DND-41 (cell line): ENCODE data around the gene CELF1.

ENCODE experiments used
- ATAC-seq: fragments of 200-7000 bp; cut with Tn5 transposase; 3 replicates; pipeline ENCODE4 v1.9.1; 2021; ENCODE audit warnings: low read depth; ENCODE audit not compliant: insufficient read depth
- DNase-seq: peaks from one replicate; pipeline ENCODE4 v3.0.0-alpha.2; 2020
- H2AFZ ChIP-seq: 2 replicates; pipeline ENCODE4 v1.6.0; 2012; ENCODE audit warnings: low read depth, low read length
- H3K27ac ChIP-seq: 2 replicates; pipeline ENCODE4 v1.5.1; 2012; ENCODE audit warnings: low read length, inconsistent platforms
- H3K27me3 ChIP-seq: fragments of 200-600 bp; sonication (generic); 2 replicates; pipeline ENCODE4 v1.6.0; 2012; ENCODE audit warnings: low read length, mild to moderate bottlenecking, inconsistent platforms; ENCODE audit not compliant: insufficient read depth, poor library complexity
- H3K36me3 ChIP-seq: 2 replicates; pipeline ENCODE4 v1.5.1; 2012; ENCODE audit warnings: low read length, inconsistent platforms; ENCODE audit not compliant: insufficient read depth
- H3K4me1 ChIP-seq: 2 replicates; pipeline ENCODE4 v1.5.1; 2012; ENCODE audit warnings: mild to moderate bottlenecking, low read length; ENCODE audit not compliant: insufficient read depth
- H3K4me2 ChIP-seq: 2 replicates; pipeline ENCODE4 v1.6.0; 2012; ENCODE audit warnings: mild to moderate bottlenecking, moderate library complexity, low read length, inconsistent platforms; ENCODE audit not compliant: insufficient read depth
- H3K4me3 ChIP-seq, 2 experiments: fragments of 200-600 bp in 1 of 2; shearing (Covaris generic) in 1 of 2; 2 replicates each; pipeline ENCODE4 v1.5.1; 2012 to 2016; ENCODE audit warnings: inconsistent platforms in 2 of 2, low read length in 2 of 2, mild to moderate bottlenecking in 2 of 2, low read depth in 1 of 2, moderate library complexity in 1 of 2
- H3K79me2 ChIP-seq: 2 replicates; pipeline ENCODE4 v1.6.0; 2012; ENCODE audit warnings: low read length, inconsistent platforms; ENCODE audit not compliant: insufficient read depth
- H3K9ac ChIP-seq: 2 replicates; pipeline ENCODE4 v1.6.0; 2012; ENCODE audit warnings: low read depth, mild to moderate bottlenecking, inconsistent platforms, low read length, moderate library complexity
- H3K9me3 ChIP-seq: 2 replicates; pipeline ENCODE4 v1.5.1; 2012; ENCODE audit warnings: low read length, moderate library complexity, mild to moderate bottlenecking, inconsistent platforms; ENCODE audit not compliant: insufficient read depth, severe bottlenecking
- H4K20me1 ChIP-seq: 2 replicates; pipeline ENCODE4 v1.6.0; 2012; ENCODE audit warnings: low read length; ENCODE audit not compliant: insufficient read depth
- EZH2 ChIP-seq: IDR thresholded peaks from 3 replicates; pipeline ENCODE4 v1.6.1; 2012; ENCODE audit warnings: borderline replicate concordance, low read depth, mild to moderate bottlenecking, moderate library complexity, low read length, inconsistent platforms; ENCODE audit not compliant: severe bottlenecking
- TF ChIP-seq, protein P1 (sequence below): IDR thresholded peaks from 2 replicates; pipeline ENCODE4 v1.5.1; 2012; ENCODE audit warnings: borderline replicate concordance, low read length, moderate library complexity, mild to moderate bottlenecking; ENCODE audit not compliant: poor library complexity, severe bottlenecking; ENCODE audit errors: extremely low read depth

The CELF1 gene

DNA sequence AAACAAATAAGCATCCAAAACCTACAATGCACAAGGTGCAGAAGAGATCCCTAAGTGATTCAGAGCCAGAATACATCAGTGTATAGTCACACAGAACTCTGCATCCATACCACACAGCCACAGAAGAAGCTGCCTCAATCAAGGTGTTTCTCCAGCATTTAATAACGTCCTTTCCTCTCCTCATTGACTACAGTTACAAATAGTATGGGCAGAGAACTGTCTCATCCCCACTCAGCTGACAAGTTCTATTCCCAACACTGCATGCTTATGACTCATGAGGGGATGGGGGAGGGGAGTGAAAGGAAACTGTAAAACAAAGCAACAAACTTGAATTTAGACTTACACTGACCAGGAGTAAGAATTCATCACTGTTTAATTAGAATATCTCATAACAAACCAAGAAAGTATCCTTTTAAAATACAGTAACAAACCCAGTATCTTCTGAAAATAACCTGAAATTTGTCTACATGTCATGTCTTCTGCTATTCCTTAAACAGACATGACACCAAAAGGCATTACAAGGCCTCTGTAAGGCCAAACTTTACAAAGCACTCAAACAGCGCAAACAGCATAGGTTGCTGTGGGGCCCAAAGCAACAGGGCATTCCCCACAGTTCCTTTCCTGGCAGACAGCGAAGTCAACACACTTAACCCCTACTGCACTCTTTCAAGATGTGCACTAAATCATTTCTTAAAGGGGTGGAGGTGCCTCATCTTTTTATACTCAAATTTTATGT, 29.3 kb downstream of the CELF1 start:
- TF ChIP-seq EZH2, result no peak
- TF ChIP-seq, protein P1, sequence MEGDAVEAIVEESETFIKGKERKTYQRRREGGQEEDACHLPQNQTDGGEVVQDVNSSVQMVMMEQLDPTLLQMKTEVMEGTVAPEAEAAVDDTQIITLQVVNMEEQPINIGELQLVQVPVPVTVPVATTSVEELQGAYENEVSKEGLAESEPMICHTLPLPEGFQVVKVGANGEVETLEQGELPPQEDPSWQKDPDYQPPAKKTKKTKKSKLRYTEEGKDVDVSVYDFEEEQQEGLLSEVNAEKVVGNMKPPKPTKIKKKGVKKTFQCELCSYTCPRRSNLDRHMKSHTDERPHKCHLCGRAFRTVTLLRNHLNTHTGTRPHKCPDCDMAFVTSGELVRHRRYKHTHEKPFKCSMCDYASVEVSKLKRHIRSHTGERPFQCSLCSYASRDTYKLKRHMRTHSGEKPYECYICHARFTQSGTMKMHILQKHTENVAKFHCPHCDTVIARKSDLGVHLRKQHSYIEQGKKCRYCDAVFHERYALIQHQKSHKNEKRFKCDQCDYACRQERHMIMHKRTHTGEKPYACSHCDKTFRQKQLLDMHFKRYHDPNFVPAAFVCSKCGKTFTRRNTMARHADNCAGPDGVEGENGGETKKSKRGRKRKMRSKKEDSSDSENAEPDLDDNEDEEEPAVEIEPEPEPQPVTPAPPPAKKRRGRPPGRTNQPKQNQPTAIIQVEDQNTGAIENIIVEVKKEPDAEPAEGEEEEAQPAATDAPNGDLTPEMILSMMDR, result no peak
- ATAC-seq (peak; percentile 67), DNase-seq (no peak)
- Histone ChIP-seq H3K9ac (no peak overlapping the region), H3K27ac (0 out of 2 replicates have a peak overlapping the region, but pooled peaks have one; percentile 24), H3K9me3 (no peaks in the 10 kb centered on the region), H3K4me1 (peaks cover 9% of the 10 kb centered on the region; the same call in 1 of the 2 replicates), H2AFZ (no peak overlapping the region), H4K20me1 (peaks cover 89% of the 10 kb centered on the region), H3K79me2 (peaks cover 100% of the 10 kb centered on the region), H3K4me3 (no peak overlapping the region), H3K4me2 (no peak overlapping the region), H3K27me3 (no peaks in the 10 kb centered on the region), H3K36me3 (peaks cover 7% of the 10 kb centered on the region; the same call in 1 of the 2 replicates)

DNA sequence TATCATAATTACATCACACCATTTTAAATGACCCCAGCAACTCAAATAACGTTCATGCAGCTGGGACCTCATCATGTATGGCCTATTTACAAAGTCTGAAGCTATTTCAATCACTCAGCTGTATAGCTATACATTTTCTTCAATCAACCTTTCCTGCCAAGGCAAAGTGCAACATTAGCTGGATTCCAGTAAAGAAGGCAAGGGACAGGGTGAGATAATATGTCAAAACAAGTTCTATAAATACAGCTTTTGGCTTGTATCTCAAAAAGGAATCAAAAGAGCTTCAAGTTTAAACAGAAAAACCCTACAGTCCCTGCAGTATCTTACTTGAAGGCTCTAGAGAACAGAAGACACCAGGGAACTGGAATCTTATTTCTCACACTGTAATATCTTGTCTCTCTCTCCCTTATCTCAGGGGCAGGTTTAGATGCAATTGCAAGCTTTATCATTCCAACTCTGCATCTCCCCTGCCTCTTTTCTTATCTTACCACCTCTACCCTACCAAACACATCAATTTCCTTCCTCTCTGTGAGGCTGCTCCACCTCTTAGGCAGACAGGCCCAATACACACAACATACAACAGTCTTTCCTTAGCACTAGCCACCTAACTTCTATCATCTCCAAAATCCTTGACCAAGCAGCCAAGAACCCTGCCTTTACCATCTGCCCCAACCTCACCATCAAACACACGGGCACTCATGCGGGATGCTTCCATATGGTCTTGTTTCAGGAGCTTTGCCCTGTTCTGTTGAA, 34.5 kb downstream of the CELF1 start:
- H3K27ac ChIP-seq, result 0 out of 2 replicates have a peak overlapping the region, but pooled peaks have one; percentile 1
- H3K27me3 ChIP-seq, result no peaks in the 10 kb centered on the region
- DNase-seq, result no peak
- no peak overlapping the region for H3K4me3 ChIP-seq
- no peak overlapping the region for H2AFZ ChIP-seq
- H3K9ac ChIP-seq, result no peak overlapping the region
- peaks cover 89% of the 10 kb centered on the region for H4K20me1 ChIP-seq
- no peaks in the 10 kb centered on the region; the same call in 1 of the 2 replicates for H3K36me3 ChIP-seq
- no peaks in the 10 kb centered on the region for H3K4me1 ChIP-seq
- TF ChIP-seq, protein P1, result no peak
- TF ChIP-seq EZH2, result no peak
- H3K9me3 ChIP-seq, result no peaks in the 10 kb centered on the region
- H3K4me2 ChIP-seq, result no peak overlapping the region
- ATAC-seq, result no peak
- peaks cover 100% of the 10 kb centered on the region for H3K79me2 ChIP-seq

DNA sequence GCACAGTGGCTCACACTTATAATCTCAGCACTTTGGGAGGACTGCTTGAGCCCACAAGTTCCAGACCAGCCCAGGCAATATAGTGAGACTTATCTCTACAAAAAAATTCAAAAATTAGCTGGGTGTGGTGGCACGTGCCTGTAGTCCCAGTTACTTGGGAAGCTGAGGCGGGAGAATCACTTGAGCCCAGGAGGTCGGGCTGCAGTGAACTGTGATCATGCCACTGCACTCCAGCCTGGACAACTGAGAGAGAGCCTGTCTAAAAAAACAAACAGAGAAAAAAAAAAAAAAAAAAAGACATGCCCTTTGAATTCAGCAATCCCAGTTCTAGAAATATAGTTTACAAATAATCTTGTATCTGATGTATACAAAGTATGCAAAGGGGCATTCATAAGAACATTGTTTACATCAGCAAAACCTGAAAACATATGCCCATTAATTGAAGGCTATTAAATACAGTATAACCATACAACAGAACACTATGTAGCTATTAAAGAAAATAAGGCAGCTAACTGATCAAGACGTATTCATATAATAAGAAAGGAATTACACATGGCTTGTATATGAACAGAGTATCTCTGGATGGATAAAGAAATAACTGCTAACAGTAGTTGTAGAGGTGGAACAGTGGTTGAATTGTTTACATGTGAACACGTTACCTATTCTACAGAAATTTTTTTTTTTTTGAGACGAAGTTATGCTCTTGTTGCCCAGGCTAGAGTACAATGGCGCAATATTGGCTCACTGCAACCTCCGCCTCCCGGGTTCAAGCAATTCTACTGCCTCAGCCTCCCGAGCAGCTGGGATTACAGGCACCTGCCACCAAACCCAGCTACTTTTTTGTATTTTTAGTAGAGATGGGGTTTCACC, 35.7 kb downstream of the CELF1 start:
- no peak overlapping the region for H3K4me2 ChIP-seq
- no peak for ATAC-seq
- H2AFZ ChIP-seq, result no peak overlapping the region
- peaks cover 85% of the 10 kb centered on the region for H4K20me1 ChIP-seq
- no peaks in the 10 kb centered on the region for H3K4me1 ChIP-seq
- H3K27ac ChIP-seq, result no peak overlapping the region
- H3K9ac ChIP-seq, result no peak overlapping the region
- no peak for DNase-seq
- no peak overlapping the region for H3K4me3 ChIP-seq
- H3K36me3 ChIP-seq, result peaks cover 3% of the 10 kb centered on the region; the same call in 1 of the 2 replicates
- H3K9me3 ChIP-seq, result no peaks in the 10 kb centered on the region
- no peaks in the 10 kb centered on the region for H3K27me3 ChIP-seq
- peaks cover 100% of the 10 kb centered on the region for H3K79me2 ChIP-seq
- TF ChIP-seq EZH2, result no peak
- TF ChIP-seq, protein P1, result no peak
